Neural cell (in vitro differentiated cells): ENCODE measurements around the gene FAM107B. TPM values are rescaled to one million over a fixed set of nuclear protein-coding genes. Genes with fewer than 3 reads are reported as not detected.
"Not testable (repeated sequence)": the region's sequence is repeated elsewhere in the genome, so short reads cannot be mapped to it uniquely, and the experiment has no call there.

Experiments
- H2AFZ ChIP-seq: fragments of 200-600, 300-800 bp; sonication (generic), shearing (Covaris generic); 2 replicates; pipeline ENCODE4 v1.6.0; 2014; ENCODE audit warnings: low read depth, mild to moderate bottlenecking, antibody characterized with exemption, low read length, moderate library complexity
- H3F3A ChIP-seq: fragments of 200-600 bp; shearing (Covaris generic); 2 replicates; pipeline ENCODE4 v1.6.1; 2016; ENCODE audit warnings: mild to moderate bottlenecking, moderate library complexity, mixed read lengths, antibody characterized with exemption, low read length; ENCODE audit not compliant: insufficient read depth, poor library complexity, severe bottlenecking
- H3K27ac ChIP-seq: fragments of 200-600, 300-800 bp; sonication (generic), shearing (Covaris generic); 2 replicates; pipeline ENCODE4 v1.5.1; 2014; ENCODE audit warnings: mild to moderate bottlenecking, low read length, moderate library complexity
- H3K27me3 ChIP-seq: fragments of 300-800, 200-600 bp; sonication (generic), shearing (Covaris generic); 2 replicates; pipeline ENCODE4 v1.6.0; 2014; ENCODE audit warnings: mild to moderate bottlenecking, low read depth, low read length, moderate library complexity; ENCODE audit not compliant: insufficient read depth
- H3K36me3 ChIP-seq: fragments of 300-800, 200-600 bp; sonication (generic), shearing (Covaris generic); 2 replicates; pipeline ENCODE4 v1.5.1; 2014; ENCODE audit warnings: mild to moderate bottlenecking, antibody characterized with exemption, low read length, moderate library complexity; ENCODE audit not compliant: insufficient read depth
- H3K4me2 ChIP-seq: fragments of 300-800, 200-600 bp; sonication (generic), shearing (Covaris generic); 2 replicates; pipeline ENCODE4 v1.6.0; 2014; ENCODE audit warnings: mild to moderate bottlenecking, low read length
- H3K4me3 ChIP-seq: fragments of 300-800, 200-600 bp; sonication (generic), shearing (Covaris generic); 2 replicates; pipeline ENCODE4 v1.5.1; 2014; ENCODE audit warnings: mild to moderate bottlenecking, low read length, moderate library complexity
- H3K79me2 ChIP-seq: fragments of 200-600 bp; shearing (Covaris generic); replicated peaks from 2 replicates; pipeline ENCODE4 v1.6.0; 2014; ENCODE audit warnings: mild to moderate bottlenecking, low read length, moderate library complexity; ENCODE audit not compliant: insufficient read depth
- H3K9ac ChIP-seq: fragments of 300-800, 200-600 bp; sonication (generic), shearing (Covaris generic); 2 replicates; pipeline ENCODE4 v1.6.1; 2016; ENCODE audit warnings: mild to moderate bottlenecking, low read length, mixed read lengths
- H3K9me2 ChIP-seq: fragments of 200-600 bp; shearing (Covaris generic); 2 replicates; pipeline ENCODE4 v1.6.1; 2016; ENCODE audit warnings: mild to moderate bottlenecking, low read length, mixed read lengths; ENCODE audit not compliant: insufficient read depth
- H3K9me3 ChIP-seq: fragments of 200-600, 300-800 bp; sonication (generic), shearing (Covaris generic); 2 replicates; pipeline ENCODE4 v1.6.1; 2016; ENCODE audit warnings: mild to moderate bottlenecking, mixed run types, low read length, moderate library complexity, mixed read lengths
- H4K20me1 ChIP-seq: fragments of 200-600 bp; shearing (Covaris generic); 2 replicates; pipeline ENCODE4 v1.6.1; 2016; ENCODE audit warnings: mild to moderate bottlenecking, mixed run types; ENCODE audit not compliant: insufficient read depth
- EP300 ChIP-seq: fragments of 450-650 bp; conservative IDR thresholded peaks from 2 replicates; pipeline ENCODE4 v1.6.1; 2014; ENCODE audit warnings: antibody characterized with exemption, mild to moderate bottlenecking, moderate library complexity; ENCODE audit not compliant: poor library complexity, severe bottlenecking
- EZH2 ChIP-seq: fragments of 200-600, 300-800 bp; shearing (Covaris generic), sonication (generic); IDR thresholded peaks from 2 replicates; pipeline ENCODE4 v1.6.1; 2014; ENCODE audit warnings: antibody characterized with exemption, low read length, borderline replicate concordance, mild to moderate bottlenecking; ENCODE audit not compliant: insufficient read depth, poor library complexity, severe bottlenecking
- MXI1 ChIP-seq: fragments of 450-650 bp; conservative IDR thresholded peaks from 2 replicates; pipeline ENCODE4 v1.6.1; 2014; ENCODE audit warnings: antibody characterized with exemption, mild to moderate bottlenecking; ENCODE audit not compliant: poor library complexity, severe bottlenecking
- POLR2AphosphoS5 ChIP-seq: IDR thresholded peaks from 2 replicates; pipeline ENCODE4 v1.6.1; 2012
- RAD21 ChIP-seq: fragments of 450-650 bp; conservative IDR thresholded peaks from 2 replicates; pipeline ENCODE4 v1.6.1; 2014; ENCODE audit warnings: antibody characterized with exemption, mild to moderate bottlenecking, moderate library complexity
- SMC3 ChIP-seq: fragments of 450-650 bp; conservative IDR thresholded peaks from 2 replicates; pipeline ENCODE4 v1.6.1; 2014; ENCODE audit warnings: antibody characterized with exemption, mild to moderate bottlenecking, moderate library complexity; ENCODE audit not compliant: poor library complexity
- TAF1 ChIP-seq: IDR thresholded peaks from 2 replicates; pipeline ENCODE4 v1.6.1; 2012; ENCODE audit warnings: low read depth
- polyA plus RNA-seq: library from polyadenylated mRNA; depleted of rRNA; stranded (reverse); fragments of >200 nt; gene quantifications from 2 replicates; pipeline ENCODE4 v1.2.3, GENCODE V29; 2014
- TF ChIP-seq, protein P1 (sequence below): fragments of 450-650 bp; IDR thresholded peaks from 2 replicates; pipeline ENCODE4 v1.5.1; 2014; ENCODE audit warnings: antibody characterized with exemption, mild to moderate bottlenecking, moderate library complexity; ENCODE audit not compliant: poor library complexity, severe bottlenecking
- TF ChIP-seq, protein P2 (sequence below): IDR thresholded peaks from 2 replicates; pipeline ENCODE4 v1.6.1; 2012; ENCODE audit warnings: borderline replicate concordance

Gene FAM107B
- polyA plus RNA-seq, 1 donor from 2014 or later, result 106 TPM

DNA sequence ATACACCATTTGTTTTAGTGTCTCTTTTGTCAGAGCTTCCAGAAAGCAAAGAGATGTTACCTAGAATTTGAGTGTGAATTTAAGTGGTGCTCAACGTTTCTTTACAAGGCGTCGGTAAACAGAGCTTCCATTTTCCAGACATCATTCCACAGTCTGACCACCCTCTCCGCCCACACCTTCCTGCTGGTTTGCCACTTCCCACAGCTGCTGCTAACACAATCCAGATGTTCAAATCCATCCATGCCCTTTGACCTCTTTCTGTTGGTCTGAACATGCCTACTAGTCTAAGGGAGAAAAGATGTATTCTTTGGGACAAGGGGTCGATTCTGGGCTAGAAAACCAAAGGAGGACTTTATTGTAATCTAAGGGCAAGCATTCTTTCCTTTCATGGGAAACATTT, 86.1 kb downstream of the FAM107B start:
- H3K4me3 ChIP-seq, result no peak overlapping the region
- no peak overlapping the region for H3K27ac ChIP-seq
- H3K9me3 ChIP-seq, result no peaks in the 10 kb centered on the region
- H4K20me1 ChIP-seq, result no peaks in the 10 kb centered on the region
- H3K9me2 ChIP-seq, result no peaks in the 10 kb centered on the region
- TF ChIP-seq, protein P1, sequence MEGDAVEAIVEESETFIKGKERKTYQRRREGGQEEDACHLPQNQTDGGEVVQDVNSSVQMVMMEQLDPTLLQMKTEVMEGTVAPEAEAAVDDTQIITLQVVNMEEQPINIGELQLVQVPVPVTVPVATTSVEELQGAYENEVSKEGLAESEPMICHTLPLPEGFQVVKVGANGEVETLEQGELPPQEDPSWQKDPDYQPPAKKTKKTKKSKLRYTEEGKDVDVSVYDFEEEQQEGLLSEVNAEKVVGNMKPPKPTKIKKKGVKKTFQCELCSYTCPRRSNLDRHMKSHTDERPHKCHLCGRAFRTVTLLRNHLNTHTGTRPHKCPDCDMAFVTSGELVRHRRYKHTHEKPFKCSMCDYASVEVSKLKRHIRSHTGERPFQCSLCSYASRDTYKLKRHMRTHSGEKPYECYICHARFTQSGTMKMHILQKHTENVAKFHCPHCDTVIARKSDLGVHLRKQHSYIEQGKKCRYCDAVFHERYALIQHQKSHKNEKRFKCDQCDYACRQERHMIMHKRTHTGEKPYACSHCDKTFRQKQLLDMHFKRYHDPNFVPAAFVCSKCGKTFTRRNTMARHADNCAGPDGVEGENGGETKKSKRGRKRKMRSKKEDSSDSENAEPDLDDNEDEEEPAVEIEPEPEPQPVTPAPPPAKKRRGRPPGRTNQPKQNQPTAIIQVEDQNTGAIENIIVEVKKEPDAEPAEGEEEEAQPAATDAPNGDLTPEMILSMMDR, result no peak
- no peaks in the 10 kb centered on the region for H3K79me2 ChIP-seq
- no peak overlapping the region for H3K4me2 ChIP-seq
- H2AFZ ChIP-seq, result no peak overlapping the region
- H3K27me3 ChIP-seq, result no peaks in the 10 kb centered on the region
- no peaks in the 10 kb centered on the region for H3F3A ChIP-seq
- no peak overlapping the region for H3K9ac ChIP-seq
- H3K36me3 ChIP-seq, result no peaks in the 10 kb centered on the region

DNA sequence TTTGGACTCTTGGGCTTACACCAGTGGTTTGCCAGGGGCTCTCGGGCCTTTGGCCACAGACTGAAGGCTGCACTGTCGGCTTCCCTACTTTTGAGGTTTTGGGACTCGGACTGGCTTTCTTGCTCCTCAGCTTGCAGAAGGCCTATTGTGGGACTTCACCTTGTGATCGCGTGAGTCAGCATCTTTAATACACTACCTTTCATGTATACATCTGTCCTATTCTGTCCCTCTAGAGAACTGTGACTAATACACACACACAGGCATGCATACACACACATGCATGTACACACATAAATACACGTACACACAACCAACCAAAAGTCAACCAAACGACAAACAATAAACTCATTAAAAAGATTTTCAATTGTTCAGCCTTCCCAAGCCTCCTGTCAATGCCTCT, 86.5 kb downstream of the FAM107B start:
- H3K36me3 ChIP-seq, H3F3A ChIP-seq, H3K9ac ChIP-seq, H3K9me2 ChIP-seq, H3K9me3 ChIP-seq, H3K4me2 ChIP-seq, H3K79me2 ChIP-seq, H2AFZ ChIP-seq, H3K4me3 ChIP-seq, H3K27me3 ChIP-seq, H4K20me1 ChIP-seq, H3K27ac ChIP-seq: not testable (repeated sequence)

DNA sequence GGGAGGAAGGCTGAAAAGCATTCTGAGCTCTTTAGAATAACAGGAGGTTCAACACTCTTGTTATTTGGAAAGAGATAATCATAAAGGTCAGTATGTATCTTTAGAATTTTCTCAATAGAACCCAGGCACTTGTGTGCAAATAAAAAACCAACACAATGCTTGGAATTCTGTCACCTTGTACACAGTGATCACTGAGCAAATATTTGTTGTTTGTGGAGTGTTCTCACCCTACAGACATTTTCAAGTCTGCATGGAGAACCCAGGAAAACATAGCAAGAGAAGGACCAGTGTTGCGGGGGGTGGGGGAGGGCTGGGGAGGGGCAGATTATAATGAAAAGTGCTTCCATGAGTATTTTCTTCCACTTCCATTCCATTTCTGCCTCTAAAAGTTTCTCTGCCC, 87.4 kb downstream of the FAM107B start:
- Histone ChIP-seq H2AFZ (no peak overlapping the region), H3K4me3 (no peak overlapping the region), H3K9ac (no peak overlapping the region), H3K9me3 (no peaks in the 10 kb centered on the region), H4K20me1 (no peaks in the 10 kb centered on the region), H3K27ac (no peak overlapping the region), H3F3A (no peaks in the 10 kb centered on the region), H3K9me2 (no peaks in the 10 kb centered on the region), H3K4me2 (no peak overlapping the region), H3K79me2 (no peaks in the 10 kb centered on the region), H3K27me3 (no peaks in the 10 kb centered on the region), H3K36me3 (no peaks in the 10 kb centered on the region)
- TF ChIP-seq, protein P1, result no peak
- TF ChIP-seq, protein P2, sequence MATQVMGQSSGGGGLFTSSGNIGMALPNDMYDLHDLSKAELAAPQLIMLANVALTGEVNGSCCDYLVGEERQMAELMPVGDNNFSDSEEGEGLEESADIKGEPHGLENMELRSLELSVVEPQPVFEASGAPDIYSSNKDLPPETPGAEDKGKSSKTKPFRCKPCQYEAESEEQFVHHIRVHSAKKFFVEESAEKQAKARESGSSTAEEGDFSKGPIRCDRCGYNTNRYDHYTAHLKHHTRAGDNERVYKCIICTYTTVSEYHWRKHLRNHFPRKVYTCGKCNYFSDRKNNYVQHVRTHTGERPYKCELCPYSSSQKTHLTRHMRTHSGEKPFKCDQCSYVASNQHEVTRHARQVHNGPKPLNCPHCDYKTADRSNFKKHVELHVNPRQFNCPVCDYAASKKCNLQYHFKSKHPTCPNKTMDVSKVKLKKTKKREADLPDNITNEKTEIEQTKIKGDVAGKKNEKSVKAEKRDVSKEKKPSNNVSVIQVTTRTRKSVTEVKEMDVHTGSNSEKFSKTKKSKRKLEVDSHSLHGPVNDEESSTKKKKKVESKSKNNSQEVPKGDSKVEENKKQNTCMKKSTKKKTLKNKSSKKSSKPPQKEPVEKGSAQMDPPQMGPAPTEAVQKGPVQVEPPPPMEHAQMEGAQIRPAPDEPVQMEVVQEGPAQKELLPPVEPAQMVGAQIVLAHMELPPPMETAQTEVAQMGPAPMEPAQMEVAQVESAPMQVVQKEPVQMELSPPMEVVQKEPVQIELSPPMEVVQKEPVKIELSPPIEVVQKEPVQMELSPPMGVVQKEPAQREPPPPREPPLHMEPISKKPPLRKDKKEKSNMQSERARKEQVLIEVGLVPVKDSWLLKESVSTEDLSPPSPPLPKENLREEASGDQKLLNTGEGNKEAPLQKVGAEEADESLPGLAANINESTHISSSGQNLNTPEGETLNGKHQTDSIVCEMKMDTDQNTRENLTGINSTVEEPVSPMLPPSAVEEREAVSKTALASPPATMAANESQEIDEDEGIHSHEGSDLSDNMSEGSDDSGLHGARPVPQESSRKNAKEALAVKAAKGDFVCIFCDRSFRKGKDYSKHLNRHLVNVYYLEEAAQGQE, result no peak
- TF ChIP-seq TAF1 (no peak), SMC3 (no peak), MXI1 (no peak), POLR2AphosphoS5 (no peak), EP300 (no peak), RAD21 (no peak), EZH2 (no peak)
